Gastroesophageal sphincter (tissue), 3 donors: ENCODE measurements around the gene MYH8.

Experiments
- CTCF ChIP-seq, 4 experiments: fragments of 200-600 bp in 2 of 4; fragments of 450-650 bp in 2 of 4; sonication (generic) in 1 of 4; IDR thresholded peaks; one replicate each; pipeline ENCODE4 v1.5.1; 2017 to 2019; ENCODE audit warnings: antibody characterized with exemption in 4 of 4, mild to moderate bottlenecking in 2 of 4, moderate library complexity in 2 of 4
- EP300 ChIP-seq: sonication (generic); formaldehyde crosslinking; IDR thresholded peaks from one replicate; pipeline ENCODE4 v1.6.1; 2017; ENCODE audit warnings: antibody characterized with exemption, mild to moderate bottlenecking
- POLR2A ChIP-seq, 2 donors: fragments of 450-650 bp; IDR thresholded peaks; one replicate each; pipeline ENCODE4 v1.6.1; 2017; ENCODE audit warnings: antibody characterized with exemption in 2 of 2, mild to moderate bottlenecking in 2 of 2, moderate library complexity in 1 of 2
- POLR2AphosphoS5 ChIP-seq: sonication (generic); formaldehyde crosslinking; IDR thresholded peaks from one replicate; pipeline ENCODE4 v1.6.1; 2017; ENCODE audit warnings: antibody characterized with exemption

GRCh38 chr17:10352893-10353292 is 68.9 kb downstream of the MYH8 start:
- TF ChIP-seq CTCF (IDR thresholded peaks at IDR 0.05) (no peak), POLR2AphosphoS5 (no peak), POLR2A (IDR thresholded peaks at IDR 0.05) (no peak), EP300 (no peak)
